Left lung (tissue), 10 donors: ENCODE results near the gene DCP2. TPM values are rescaled to one million over a fixed set of nuclear protein-coding genes. Genes with fewer than 3 reads are reported as not detected.

Source experiments
- ATAC-seq: fragments of 200-7000 bp; cut with Tn5 transposase; one replicate; pipeline ENCODE4 v1.9.1; 2020; ENCODE audit warnings: moderate library complexity
- DNase-seq, 4 donors: peaks; one replicate each; pipeline ENCODE4 v3.0.0-alpha.2; 2013 to 2020
- H3K27ac ChIP-seq, 2 donors: fragments of 200-600 bp; sonication (generic) in 1 of 2; one replicate each; pipeline versions ENCODE4 v1.5.0 to v1.8.0; 2020 to 2021
- H3K27me3 ChIP-seq, 2 donors: fragments of 200-600 bp; sonication (generic) in 1 of 2; one replicate each; pipeline versions ENCODE4 v1.5.0 to v1.8.0; 2020 to 2021
- H3K36me3 ChIP-seq, 2 donors: fragments of 200-600 bp; sonication (generic) in 1 of 2; one replicate each; pipeline versions ENCODE4 v1.5.0 to v1.8.0; 2020 to 2021
- H3K4me1 ChIP-seq, 2 donors: fragments of 200-600 bp; one replicate each; pipeline ENCODE4 v1.8.0; 2021
- H3K4me3 ChIP-seq, 2 donors: fragments of 200-600 bp; sonication (generic) in 1 of 2; one replicate each; pipeline versions ENCODE4 v1.5.0 to v1.8.0; 2020 to 2021; ENCODE audit warnings: mild to moderate bottlenecking in 1 of 2
- H3K9me3 ChIP-seq, 2 donors: fragments of 200-600 bp; sonication (generic) in 1 of 2; one replicate each; pipeline versions ENCODE4 v1.5.0 to v1.8.0; 2020 to 2021
- CTCF ChIP-seq, 2 donors: fragments of 200-600 bp; sonication (generic) in 1 of 2; IDR thresholded peaks; one replicate each; pipeline versions ENCODE4 v1.5.0 to v1.8.0; 2021; ENCODE audit warnings: antibody characterized with exemption in 2 of 2
- intact Hi-C, 2 donors: fragments of 100-400 bp; cut with DNase I; formaldehyde crosslinking; loops; one replicate each; pipeline versions ENCODE4 v1.11.2 to v1.14.2; 2022
- polyA plus RNA-seq, 6 donors: library from polyadenylated mRNA; unstranded; fragments of 120-200 nt; gene quantifications; one replicate each; pipeline ENCODE4 v1.2.1, GENCODE V29; 2013; ENCODE audit not compliant: insufficient read length in 6 of 6
- total RNA-seq, 2 donors: library from RNA; stranded (reverse); fragmentation: NEBNext Ultra II Directional; extraction: Animal tissue kit (Norgen Biotek cat#: 25700); gene quantifications; one replicate each; pipeline ENCODE4 v1.2.1, GENCODE V29; 2021
- donor health status: DM: no; HTN: yes; CAD: no.
- donor health status: DM: no; HTN: no; CAD: no.

Gene DCP2
- total and polyA plus RNA-seq, 8 donors: 30.1 to 72.4 (median 38.0) TPM

GRCh38 chr5:113050721-113051382 is 74.3 kb downstream of the DCP2 start:
- Histone ChIP-seq H3K27me3 (no peaks in the 10 kb centered on the region), H3K27ac (peak overlapping the region in 1 of 2 donors; percentile 57), H3K4me1 (peaks cover 0 to 22% of the 10 kb centered on the region in 2 donors), H3K4me3 (no peak overlapping the region), H3K36me3 (peaks cover 0 to 5% of the 10 kb centered on the region in 2 donors), H3K9me3 (no peaks in the 10 kb centered on the region)
- no peak for DNase-seq
- intact Hi-C loops: no loop called here
- ATAC-seq: peak; percentile 72
- no peak for TF ChIP-seq CTCF (IDR thresholded peaks at IDR 0.05)

GRCh38 chr5:113052041-113052795 is 75.6 kb downstream of the DCP2 start:
- ATAC-seq (no peak), DNase-seq (no peak)
- Histone ChIP-seq H3K4me3 (no peak overlapping the region), H3K27ac (no peak overlapping the region), H3K36me3 (peaks cover 0 to 5% of the 10 kb centered on the region in 2 donors), H3K27me3 (no peaks in the 10 kb centered on the region), H3K9me3 (no peaks in the 10 kb centered on the region), H3K4me1 (peaks cover 0 to 20% of the 10 kb centered on the region in 2 donors)
- no peak for TF ChIP-seq CTCF (IDR thresholded peaks at IDR 0.05)
- intact Hi-C loops: no loop called here

GRCh38 chr5:113053511-113053995 is 77.0 kb downstream of the DCP2 start:
- ATAC-seq (no peak), DNase-seq (no peak)
- no peak overlapping the region for H3K27ac ChIP-seq
- peaks cover 0 to 15% of the 10 kb centered on the region in 2 donors for H3K4me1 ChIP-seq
- intact Hi-C loops: no loop called here
- H3K36me3 ChIP-seq: peaks cover 0 to 5% of the 10 kb centered on the region in 2 donors
- no peaks in the 10 kb centered on the region for H3K27me3 ChIP-seq
- no peak for TF ChIP-seq CTCF (IDR thresholded peaks at IDR 0.05)
- H3K4me3 ChIP-seq: no peak overlapping the region
- no peaks in the 10 kb centered on the region for H3K9me3 ChIP-seq

- no peaks in the 10 kb centered on the region for H3K27me3 ChIP-seq
- no peak overlapping the region for H3K27ac ChIP-seq
- intact Hi-C loops: no loop called here
- H3K36me3 ChIP-seq: no peaks in the 10 kb centered on the region
- no peaks in the 10 kb centered on the region for H3K9me3 ChIP-seq
- peaks cover 5 to 15% of the 10 kb centered on the region in 2 donors for H3K4me1 ChIP-seq
- TF ChIP-seq CTCF (IDR thresholded peaks at IDR 0.05): no peak
- ATAC-seq (no peak), DNase-seq (no peak)
- no peak overlapping the region for H3K4me3 ChIP-seq
Measured at GRCh38 chr5:113054899-113055298, 78.3 kb downstream of the DCP2 start.

GRCh38 chr5:113056988-113057387 is 80.4 kb downstream of the DCP2 start:
- Histone ChIP-seq H3K4me3 (no peak overlapping the region), H3K4me1 (peaks cover 1 to 5% of the 10 kb centered on the region in 2 donors), H3K36me3 (no peaks in the 10 kb centered on the region), H3K27me3 (no peaks in the 10 kb centered on the region), H3K9me3 (no peaks in the 10 kb centered on the region), H3K27ac (no peak overlapping the region)
- DNase-seq (no peak), ATAC-seq (no peak)
- TF ChIP-seq CTCF (IDR thresholded peaks at IDR 0.05): no peak
- intact Hi-C loops: no loop called here
